SU-DHL-6 (cell line): ENCODE measurements around the gene MOSPD2.

ENCODE experiments used
- H2AFZ ChIP-seq: fragments of 200-600 bp; sonication (generic); 2 replicates; pipeline ENCODE4 v1.6.1; 2014; ENCODE audit warnings: low read depth, mild to moderate bottlenecking, moderate library complexity, mixed read lengths, antibody characterized with exemption, low read length; ENCODE audit not compliant: severe bottlenecking
- H3F3A ChIP-seq: fragments of 200-600 bp; shearing (Covaris generic); 2 replicates; pipeline ENCODE4 v1.6.0; 2016; ENCODE audit warnings: antibody characterized with exemption, mild to moderate bottlenecking; ENCODE audit not compliant: insufficient read depth
- H3K27ac ChIP-seq: fragments of 200-600 bp; sonication (generic); 2 replicates; pipeline ENCODE4 v1.5.1; 2016; ENCODE audit warnings: low read depth, mild to moderate bottlenecking, low read length, moderate library complexity, mixed read lengths
- H3K27me3 ChIP-seq: fragments of 200-600 bp; sonication (generic), shearing (Covaris generic); 2 replicates; pipeline ENCODE4 v1.6.0; 2014; ENCODE audit warnings: mild to moderate bottlenecking, low read length
- H3K36me3 ChIP-seq: fragments of 200-600 bp; sonication (generic); 2 replicates; pipeline ENCODE4 v1.6.1; 2014; ENCODE audit warnings: mild to moderate bottlenecking, low read length, mixed read lengths
- H3K4me2 ChIP-seq: fragments of 300-600, 200-600 bp; shearing (Covaris generic), sonication (generic); 2 replicates; pipeline ENCODE4 v1.6.0; 2014; ENCODE audit warnings: low read length, low read depth, mild to moderate bottlenecking; ENCODE audit not compliant: poor library complexity, severe bottlenecking
- H3K4me3 ChIP-seq: fragments of 200-600 bp; sonication (generic); 2 replicates; pipeline ENCODE4 v1.5.1; 2014; ENCODE audit warnings: antibody characterized with exemption, low read length, mild to moderate bottlenecking, mixed read lengths; ENCODE audit not compliant: insufficient read depth, poor library complexity, severe bottlenecking
- H3K79me2 ChIP-seq: fragments of 200-600 bp; sonication (generic); 2 replicates; pipeline ENCODE4 v1.6.1; 2014; ENCODE audit warnings: mild to moderate bottlenecking, low read length, moderate library complexity; ENCODE audit not compliant: insufficient read depth
- H3K9ac ChIP-seq: fragments of 200-600 bp; sonication (generic); 2 replicates; pipeline ENCODE4 v1.7.0; 2014; ENCODE audit warnings: mild to moderate bottlenecking, low read length
- H3K9me2 ChIP-seq: fragments of 200-600 bp; sonication (generic); replicated peaks from 2 replicates; pipeline ENCODE4 v1.6.1; 2014; ENCODE audit warnings: low read length; ENCODE audit not compliant: insufficient read depth
- H3K9me3 ChIP-seq: fragments of 200-600 bp; sonication (generic); 2 replicates; pipeline ENCODE4 v1.6.1; 2014; ENCODE audit warnings: low read length, mixed read lengths; ENCODE audit not compliant: insufficient read depth
- H4K20me1 ChIP-seq: fragments of 200-600 bp; sonication (generic); 2 replicates; pipeline ENCODE4 v1.6.1; 2014; ENCODE audit warnings: low read depth, mild to moderate bottlenecking, antibody characterized with exemption, low read length, moderate library complexity, mixed read lengths
- EZH2phosphoT487 ChIP-seq: fragments of 200-600 bp; sonication (generic), shearing (Covaris generic); conservative IDR thresholded peaks from 2 replicates; pipeline ENCODE4 v1.6.1; 2018; ENCODE audit warnings: mild to moderate bottlenecking, antibody characterized with exemption, low read length, moderate library complexity, mixed read lengths
- TF ChIP-seq, protein P1 (sequence below): fragments of 200-600 bp; sonication (generic); IDR thresholded peaks from one replicate; pipeline ENCODE4 v1.5.1; 2017; ENCODE audit warnings: antibody characterized with exemption, mild to moderate bottlenecking, low read length, moderate library complexity; ENCODE audit not compliant: insufficient read depth, poor library complexity, severe bottlenecking

MOSPD2 gene

DNA sequence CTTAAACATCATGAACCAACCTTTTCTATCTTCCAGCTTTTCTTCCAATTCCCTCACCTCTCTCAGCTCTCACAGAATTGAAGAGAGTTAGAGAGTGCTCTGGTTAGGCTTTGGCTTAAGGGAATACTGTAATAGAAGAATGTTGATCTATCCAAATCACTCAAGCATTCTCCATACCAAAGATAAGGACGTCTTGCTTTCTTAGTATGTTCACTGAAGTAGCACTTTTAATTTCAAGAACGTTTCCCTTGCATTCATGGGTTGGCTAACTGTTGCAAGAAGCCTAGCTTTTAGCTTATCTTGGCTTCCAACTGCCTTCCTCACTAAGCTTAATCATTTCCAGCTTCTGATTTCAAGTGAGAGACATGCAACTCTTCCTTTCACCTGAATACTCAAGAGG lies 43.6 kb upstream of the MOSPD2 start:
- Histone ChIP-seq H3K4me3 (no peak overlapping the region), H3K9me2 (no peaks in the 10 kb centered on the region), H3K4me2 (no peak overlapping the region), H4K20me1 (no peaks in the 10 kb centered on the region), H3F3A (no peaks in the 10 kb centered on the region), H3K79me2 (no peaks in the 10 kb centered on the region), H3K9me3 (no peaks in the 10 kb centered on the region), H3K27me3 (no peaks in the 10 kb centered on the region), H3K9ac (no peak overlapping the region), H2AFZ (no peak overlapping the region), H3K36me3 (no peaks in the 10 kb centered on the region), H3K27ac (no peak overlapping the region)
- TF ChIP-seq, protein P1, sequence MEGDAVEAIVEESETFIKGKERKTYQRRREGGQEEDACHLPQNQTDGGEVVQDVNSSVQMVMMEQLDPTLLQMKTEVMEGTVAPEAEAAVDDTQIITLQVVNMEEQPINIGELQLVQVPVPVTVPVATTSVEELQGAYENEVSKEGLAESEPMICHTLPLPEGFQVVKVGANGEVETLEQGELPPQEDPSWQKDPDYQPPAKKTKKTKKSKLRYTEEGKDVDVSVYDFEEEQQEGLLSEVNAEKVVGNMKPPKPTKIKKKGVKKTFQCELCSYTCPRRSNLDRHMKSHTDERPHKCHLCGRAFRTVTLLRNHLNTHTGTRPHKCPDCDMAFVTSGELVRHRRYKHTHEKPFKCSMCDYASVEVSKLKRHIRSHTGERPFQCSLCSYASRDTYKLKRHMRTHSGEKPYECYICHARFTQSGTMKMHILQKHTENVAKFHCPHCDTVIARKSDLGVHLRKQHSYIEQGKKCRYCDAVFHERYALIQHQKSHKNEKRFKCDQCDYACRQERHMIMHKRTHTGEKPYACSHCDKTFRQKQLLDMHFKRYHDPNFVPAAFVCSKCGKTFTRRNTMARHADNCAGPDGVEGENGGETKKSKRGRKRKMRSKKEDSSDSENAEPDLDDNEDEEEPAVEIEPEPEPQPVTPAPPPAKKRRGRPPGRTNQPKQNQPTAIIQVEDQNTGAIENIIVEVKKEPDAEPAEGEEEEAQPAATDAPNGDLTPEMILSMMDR: no peak
- TF ChIP-seq EZH2phosphoT487: no peak

DNA sequence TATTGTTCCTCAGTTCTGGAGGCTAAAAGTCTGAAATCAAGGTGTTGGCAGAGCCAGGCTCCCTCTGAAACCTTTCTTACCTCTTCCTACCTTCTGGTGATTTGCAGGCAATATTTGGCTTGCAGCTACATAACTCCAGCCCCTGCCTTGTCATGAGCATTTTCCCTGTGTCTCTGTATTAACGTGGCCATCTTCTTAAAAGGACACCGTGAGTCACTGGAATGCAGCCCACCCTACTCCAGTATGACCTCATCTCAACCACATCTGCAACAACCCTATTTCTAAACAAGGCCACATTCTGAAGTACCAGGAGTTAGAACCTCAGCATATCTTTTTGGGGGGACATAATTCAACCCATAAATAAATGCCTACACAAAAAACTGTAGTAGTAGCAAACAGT lies 41.1 kb upstream of the MOSPD2 start:
- TF ChIP-seq, protein P1: no peak
- no peak for TF ChIP-seq EZH2phosphoT487
- no peak overlapping the region for H3K4me2 ChIP-seq
- no peaks in the 10 kb centered on the region for H3K79me2 ChIP-seq
- no peak overlapping the region for H2AFZ ChIP-seq
- no peak overlapping the region for H3K9ac ChIP-seq
- H3K9me3 ChIP-seq: no peaks in the 10 kb centered on the region
- no peaks in the 10 kb centered on the region for H3F3A ChIP-seq
- H3K36me3 ChIP-seq: peaks cover 7% of the 10 kb centered on the region; the same call in 1 of the 2 replicates
- no peaks in the 10 kb centered on the region for H4K20me1 ChIP-seq
- no peak overlapping the region for H3K4me3 ChIP-seq
- H3K27ac ChIP-seq: no peak overlapping the region
- H3K27me3 ChIP-seq: no peaks in the 10 kb centered on the region
- no peaks in the 10 kb centered on the region for H3K9me2 ChIP-seq

DNA sequence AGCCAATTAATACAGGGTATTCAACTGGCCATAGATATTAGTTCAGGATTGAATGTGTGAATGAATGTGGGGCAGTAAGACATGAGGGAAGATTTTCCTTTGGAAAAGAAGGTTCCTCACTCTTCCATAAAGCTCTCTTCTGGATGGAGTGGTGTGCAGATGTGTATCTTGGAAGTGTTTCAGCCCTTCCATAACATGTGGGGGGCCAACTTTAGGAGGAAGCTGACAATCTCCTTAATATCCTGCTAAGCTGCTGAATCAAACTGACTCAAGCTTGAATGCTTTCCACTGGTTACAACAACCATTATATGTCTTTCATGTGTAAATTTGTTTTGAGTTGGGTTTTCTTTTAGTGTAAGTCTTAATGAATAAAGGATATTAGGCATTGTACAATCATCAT lies 40.6 kb upstream of the MOSPD2 start:
- no peak overlapping the region for H3K4me3 ChIP-seq
- H3K9me3 ChIP-seq: no peaks in the 10 kb centered on the region
- H3K9ac ChIP-seq: no peak overlapping the region
- peaks cover 7% of the 10 kb centered on the region; the same call in 1 of the 2 replicates for H3K36me3 ChIP-seq
- H3K27ac ChIP-seq: no peak overlapping the region
- TF ChIP-seq EZH2phosphoT487: no peak
- TF ChIP-seq, protein P1: no peak
- H3K4me2 ChIP-seq: no peak overlapping the region
- no peaks in the 10 kb centered on the region for H3K27me3 ChIP-seq
- H4K20me1 ChIP-seq: no peaks in the 10 kb centered on the region
- H3K79me2 ChIP-seq: no peaks in the 10 kb centered on the region
- no peaks in the 10 kb centered on the region for H3K9me2 ChIP-seq
- no peak overlapping the region for H2AFZ ChIP-seq
- H3F3A ChIP-seq: no peaks in the 10 kb centered on the region
